Central memory CD8-positive, alpha-beta T cell (primary cell): Measurements from ENCODE around the gene ANKMY1.

Source experiments
- ATAC-seq: fragments of 150-1000 bp; cut with Tn5 transposase; replicated peaks from 2 replicates; pipeline ENCODE4 v1.10.0; 2022; ENCODE audit warnings: mild to moderate bottlenecking, moderate FRiP score, moderate number of reproducible peaks; ENCODE audit not compliant: poor library complexity, severe bottlenecking; ENCODE audit errors: extremely low read depth
- DNase-seq, 2 donors: peaks; one replicate each; pipeline ENCODE4 v3.0.0; 2021; ENCODE audit warnings: low spot score in 2 of 2
- H3K27ac Mint-ChIP-seq: one replicate; pipeline ENCODE4 v1.8.0; 2022; ENCODE audit warnings: low read depth, mild to moderate bottlenecking, moderate library complexity, mixed read lengths
- H3K27me3 Mint-ChIP-seq: one replicate; pipeline ENCODE4 v1.8.0; 2022; ENCODE audit warnings: mixed read lengths
- H3K36me3 Mint-ChIP-seq: one replicate; pipeline ENCODE4 v1.8.0; 2022; ENCODE audit warnings: mild to moderate bottlenecking, moderate library complexity, mixed read lengths; ENCODE audit not compliant: insufficient read depth
- H3K4me1 Mint-ChIP-seq: one replicate; pipeline ENCODE4 v1.8.0; 2022; ENCODE audit warnings: mixed read lengths
- H3K4me3 Mint-ChIP-seq: one replicate; pipeline ENCODE4 v1.8.0; 2022; ENCODE audit warnings: mild to moderate bottlenecking, moderate library complexity, mixed read lengths
- H3K9me3 Mint-ChIP-seq: one replicate; pipeline ENCODE4 v1.8.0; 2022; ENCODE audit warnings: mixed read lengths

The ANKMY1 gene

DNA sequence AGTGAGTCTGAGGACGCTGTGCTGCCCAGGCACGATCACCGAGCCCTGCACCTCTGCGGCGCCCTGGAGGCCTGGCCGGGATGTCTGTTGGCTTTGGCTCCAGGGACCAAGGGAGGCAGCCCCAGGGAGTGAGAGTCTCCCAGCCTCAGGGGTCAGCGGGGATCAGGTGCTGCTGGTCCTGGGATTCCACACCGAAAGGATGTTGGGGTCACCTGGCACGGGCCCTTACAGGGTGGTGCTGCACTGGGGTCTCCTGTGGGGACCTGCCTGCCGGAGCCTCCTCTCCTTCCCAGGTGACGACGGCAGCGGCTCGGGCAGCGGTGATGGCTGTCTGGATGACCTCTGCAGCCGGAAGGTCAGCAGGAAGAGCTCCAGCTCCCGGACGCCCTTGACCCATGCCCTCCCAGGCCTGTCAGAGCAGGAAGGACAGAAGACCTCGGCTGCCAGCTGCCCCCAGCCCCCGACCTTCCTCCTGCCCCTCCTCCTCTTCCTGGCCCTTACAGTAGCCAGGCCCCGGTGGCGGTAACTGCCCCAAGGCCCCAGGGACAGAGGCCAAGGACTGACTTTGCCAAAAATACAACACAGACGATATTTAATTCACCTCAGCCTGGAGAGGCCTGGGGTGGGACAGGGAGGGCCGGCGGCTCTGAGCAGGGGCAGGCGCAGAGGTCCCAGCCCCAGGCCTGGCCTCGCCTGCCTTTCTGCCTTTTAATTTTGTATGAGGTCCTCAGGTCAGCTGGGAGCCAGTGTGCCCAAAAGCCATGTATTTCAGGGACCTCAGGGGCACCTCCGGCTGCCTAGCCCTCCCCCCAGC lies 91.8 kb downstream of the ANKMY1 start:
- peak in 1 of 2 donors; percentile 9 for DNase-seq
- Mint-ChIP-seq H3K4me3 (no peak overlapping the region), H3K4me1 (no peaks in the 10 kb centered on the region), H3K27ac (no peak overlapping the region), H3K36me3 (peaks cover 1% of the 10 kb centered on the region), H3K27me3 (no peaks in the 10 kb centered on the region), H3K9me3 (no peaks in the 10 kb centered on the region)
- no peak for ATAC-seq

DNA sequence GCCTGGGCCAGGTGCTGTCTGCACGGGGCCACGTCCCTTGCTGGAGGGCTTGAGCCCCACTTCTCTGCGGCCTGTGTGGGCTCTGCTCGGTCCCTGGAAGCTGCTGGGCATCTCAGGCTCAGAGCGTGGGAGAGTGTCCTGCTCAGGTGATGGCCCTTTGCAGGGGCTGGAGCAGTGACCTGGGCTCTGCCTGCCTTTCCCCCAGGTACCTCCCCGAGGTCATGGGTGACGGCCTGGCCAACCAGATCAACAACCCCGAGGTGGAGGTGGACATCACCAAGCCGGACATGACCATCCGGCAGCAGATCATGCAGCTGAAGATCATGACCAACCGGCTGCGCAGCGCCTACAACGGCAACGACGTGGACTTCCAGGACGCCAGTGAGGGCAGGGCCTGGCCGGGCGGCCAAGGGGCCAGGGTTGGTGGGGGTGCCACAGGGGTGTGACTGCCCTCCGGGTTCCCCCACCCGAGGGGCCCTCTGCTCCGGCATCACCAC lies 92.5 kb downstream of the ANKMY1 start:
- H3K4me3 Mint-ChIP-seq, result no peak overlapping the region
- peak; percentile 6 to 13 for DNase-seq
- no peak for ATAC-seq
- peaks cover 1% of the 10 kb centered on the region for H3K36me3 Mint-ChIP-seq
- H3K4me1 Mint-ChIP-seq, result no peaks in the 10 kb centered on the region
- no peak overlapping the region for H3K27ac Mint-ChIP-seq
- H3K27me3 Mint-ChIP-seq, result no peaks in the 10 kb centered on the region
- no peaks in the 10 kb centered on the region for H3K9me3 Mint-ChIP-seq

DNA sequence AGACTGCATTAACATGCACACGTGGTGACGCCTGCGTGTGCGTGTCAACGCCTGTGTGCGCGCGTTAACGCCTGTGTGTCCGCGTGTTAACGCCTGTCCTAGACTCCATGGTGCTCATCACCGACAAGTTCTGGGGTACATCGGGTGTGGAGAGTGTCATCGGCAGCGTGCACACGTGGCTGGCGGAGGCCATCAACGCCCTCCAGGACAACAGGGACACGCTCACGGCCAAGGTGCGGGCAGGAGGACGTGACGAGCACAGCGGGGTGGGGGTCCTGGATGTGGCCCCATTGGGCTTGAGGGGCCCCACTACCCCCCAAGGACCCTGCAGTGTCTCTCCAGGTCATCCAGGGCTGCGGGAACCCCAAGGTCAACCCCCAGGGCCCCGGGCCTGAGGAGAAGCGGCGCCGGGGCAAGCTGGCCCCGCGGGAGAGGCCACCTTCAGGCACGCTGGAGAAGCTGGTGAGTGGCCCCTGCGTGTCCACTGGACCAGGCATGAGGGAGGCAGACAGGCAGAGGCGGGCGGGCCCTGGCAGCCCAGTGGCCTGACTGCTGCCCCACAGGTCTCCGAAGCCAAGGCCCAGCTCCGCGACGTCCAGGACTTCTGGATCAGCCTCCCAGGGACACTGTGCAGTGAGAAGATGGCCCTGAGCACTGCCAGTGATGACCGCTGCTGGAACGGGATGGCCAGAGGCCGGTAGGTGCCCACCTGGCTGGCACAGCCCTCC lies 93.1 kb downstream of the ANKMY1 start:
- no peak for ATAC-seq

DNA sequence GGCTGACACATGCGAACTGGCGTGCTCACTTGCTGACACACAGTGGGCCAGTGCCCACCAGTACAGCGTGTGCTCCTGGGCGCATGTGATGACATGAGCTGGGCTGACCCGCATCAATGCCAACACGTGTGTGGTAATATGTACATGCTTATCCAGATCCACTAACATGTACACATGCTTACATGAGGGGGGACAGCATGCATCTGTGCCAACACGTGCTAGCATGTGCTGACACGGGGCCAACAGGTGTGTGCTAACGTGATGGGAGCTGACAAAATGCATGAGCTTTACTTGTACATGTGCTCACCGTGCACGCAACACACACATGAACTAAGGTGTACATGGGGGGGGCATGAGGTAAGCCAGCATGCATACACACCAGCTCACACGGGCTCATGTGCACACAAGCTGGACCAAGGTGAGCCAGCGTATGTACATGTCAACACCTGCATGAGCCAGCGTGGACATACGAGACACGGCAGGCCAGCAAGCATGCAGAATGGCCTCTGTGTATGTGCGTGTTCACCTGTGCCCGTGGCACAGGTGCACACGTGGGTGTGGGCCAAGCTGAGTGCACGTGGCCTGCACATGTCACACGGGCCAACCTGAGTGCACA lies 93.8 kb downstream of the ANKMY1 start:
- no peaks in the 10 kb centered on the region for H3K9me3 Mint-ChIP-seq
- ATAC-seq, result no peak

More for the DNA sequence above, 93.1 kb downstream of the ANKMY1 start:
- Mint-ChIP-seq H3K36me3 (peaks cover 1% of the 10 kb centered on the region), H3K4me3 (no peak overlapping the region), H3K27me3 (no peaks in the 10 kb centered on the region), H3K27ac (no peak overlapping the region), H3K9me3 (no peaks in the 10 kb centered on the region), H3K4me1 (no peaks in the 10 kb centered on the region)
- no peak for DNase-seq

DNA sequence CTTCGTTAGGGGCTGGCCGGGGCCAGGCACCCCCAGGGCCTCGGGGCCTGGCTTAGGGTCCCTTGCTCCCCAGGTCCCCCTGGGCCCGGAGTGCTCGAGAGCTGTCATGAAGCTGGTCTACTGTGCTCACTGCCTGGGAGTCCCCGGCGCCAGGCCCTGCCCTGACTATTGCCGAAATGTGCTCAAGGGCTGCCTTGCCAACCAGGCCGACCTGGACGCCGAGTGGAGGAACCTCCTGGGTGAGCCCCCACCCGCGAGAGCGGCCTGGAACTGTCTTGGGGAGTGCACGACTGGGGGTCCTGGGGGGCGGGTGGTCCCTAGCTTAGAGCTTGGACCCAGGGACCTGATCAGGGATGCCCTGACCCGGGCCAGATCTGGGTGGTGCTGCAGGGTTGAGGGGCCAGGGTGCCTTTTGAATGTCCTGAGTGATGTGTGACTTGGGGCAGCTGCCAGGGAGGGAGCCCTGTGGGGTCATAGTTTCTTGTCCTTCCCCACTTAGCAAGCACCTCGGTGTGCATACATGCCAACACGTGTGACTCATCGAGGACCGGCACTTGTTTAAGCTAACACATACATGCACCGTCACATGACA lies 94.4 kb downstream of the ANKMY1 start:
- Mint-ChIP-seq H3K9me3 (no peaks in the 10 kb centered on the region), H3K27ac (no peak overlapping the region), H3K27me3 (no peaks in the 10 kb centered on the region), H3K36me3 (peaks cover 1% of the 10 kb centered on the region), H3K4me1 (no peaks in the 10 kb centered on the region), H3K4me3 (no peak overlapping the region)
- no peak for DNase-seq
- ATAC-seq, result no peak

More for the DNA sequence above, 93.8 kb downstream of the ANKMY1 start:
- H3K36me3 Mint-ChIP-seq, result peaks cover 1% of the 10 kb centered on the region
- DNase-seq, result no peak
- no peak overlapping the region for H3K4me3 Mint-ChIP-seq
- H3K27ac Mint-ChIP-seq, result no peak overlapping the region
- no peaks in the 10 kb centered on the region for H3K4me1 Mint-ChIP-seq
- no peaks in the 10 kb centered on the region for H3K27me3 Mint-ChIP-seq

DNA sequence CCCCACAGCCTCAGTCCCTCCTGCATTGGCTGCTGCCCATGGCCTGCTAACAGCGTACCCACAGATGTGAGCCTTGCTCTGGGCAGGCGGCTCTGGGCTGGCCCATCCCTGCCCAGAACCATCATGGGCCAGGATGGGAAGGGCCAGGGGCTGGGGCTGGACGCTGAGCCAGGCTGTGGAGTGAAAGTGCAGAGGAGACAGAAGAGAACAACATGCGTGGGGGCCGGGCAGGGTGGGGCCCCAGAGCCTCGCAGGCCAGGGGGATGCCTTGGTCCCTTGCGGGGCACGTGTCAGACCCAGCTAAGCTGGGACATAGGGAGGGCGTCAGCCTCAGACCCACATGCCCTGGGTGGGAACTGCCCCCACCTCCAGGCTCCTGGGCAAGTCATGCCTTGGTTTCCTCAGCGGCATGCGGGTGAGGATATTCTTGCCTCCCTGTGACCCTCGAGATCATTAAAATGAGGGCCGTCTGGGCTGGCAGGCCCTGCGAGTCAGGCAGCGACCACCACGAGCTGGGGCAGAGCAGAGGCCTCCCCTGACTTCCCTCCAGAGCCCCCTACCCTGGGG lies 95.0 kb downstream of the ANKMY1 start:
- DNase-seq (no peak), ATAC-seq (no peak)
- Mint-ChIP-seq H3K4me3 (no peak overlapping the region), H3K27me3 (no peaks in the 10 kb centered on the region), H3K4me1 (no peaks in the 10 kb centered on the region), H3K27ac (no peak overlapping the region), H3K9me3 (no peaks in the 10 kb centered on the region), H3K36me3 (peaks cover 4% of the 10 kb centered on the region)

DNA sequence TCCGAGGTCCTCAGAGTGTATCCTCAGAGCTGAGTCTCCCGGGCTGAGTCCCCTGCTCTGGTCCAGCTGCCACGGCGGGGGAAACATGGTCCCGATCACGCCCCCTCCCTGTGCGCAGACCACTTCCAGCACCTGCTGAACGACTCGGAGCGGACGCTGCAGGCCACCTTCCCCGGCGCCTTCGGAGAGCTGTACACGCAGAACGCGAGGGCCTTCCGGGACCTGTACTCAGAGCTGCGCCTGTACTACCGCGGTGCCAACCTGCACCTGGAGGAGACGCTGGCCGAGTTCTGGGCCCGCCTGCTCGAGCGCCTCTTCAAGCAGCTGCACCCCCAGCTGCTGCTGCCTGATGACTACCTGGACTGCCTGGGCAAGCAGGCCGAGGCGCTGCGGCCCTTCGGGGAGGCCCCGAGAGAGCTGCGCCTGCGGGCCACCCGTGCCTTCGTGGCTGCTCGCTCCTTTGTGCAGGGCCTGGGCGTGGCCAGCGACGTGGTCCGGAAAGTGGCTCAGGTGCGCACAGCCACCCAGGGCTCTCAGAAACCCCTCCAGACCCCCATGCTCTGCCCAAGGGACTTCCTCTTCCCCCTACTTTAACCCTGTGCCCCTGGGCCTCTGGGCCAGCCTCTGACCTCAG lies 95.6 kb downstream of the ANKMY1 start:
- ATAC-seq, result no peak
- peaks cover 8% of the 10 kb centered on the region for H3K36me3 Mint-ChIP-seq
- H3K27ac Mint-ChIP-seq, result no peak overlapping the region
- H3K9me3 Mint-ChIP-seq, result no peaks in the 10 kb centered on the region
- no peaks in the 10 kb centered on the region for H3K4me1 Mint-ChIP-seq
- H3K27me3 Mint-ChIP-seq, result peaks cover under 1% of the 10 kb centered on the region
- no peak overlapping the region for H3K4me3 Mint-ChIP-seq
- DNase-seq, result no peak

DNA sequence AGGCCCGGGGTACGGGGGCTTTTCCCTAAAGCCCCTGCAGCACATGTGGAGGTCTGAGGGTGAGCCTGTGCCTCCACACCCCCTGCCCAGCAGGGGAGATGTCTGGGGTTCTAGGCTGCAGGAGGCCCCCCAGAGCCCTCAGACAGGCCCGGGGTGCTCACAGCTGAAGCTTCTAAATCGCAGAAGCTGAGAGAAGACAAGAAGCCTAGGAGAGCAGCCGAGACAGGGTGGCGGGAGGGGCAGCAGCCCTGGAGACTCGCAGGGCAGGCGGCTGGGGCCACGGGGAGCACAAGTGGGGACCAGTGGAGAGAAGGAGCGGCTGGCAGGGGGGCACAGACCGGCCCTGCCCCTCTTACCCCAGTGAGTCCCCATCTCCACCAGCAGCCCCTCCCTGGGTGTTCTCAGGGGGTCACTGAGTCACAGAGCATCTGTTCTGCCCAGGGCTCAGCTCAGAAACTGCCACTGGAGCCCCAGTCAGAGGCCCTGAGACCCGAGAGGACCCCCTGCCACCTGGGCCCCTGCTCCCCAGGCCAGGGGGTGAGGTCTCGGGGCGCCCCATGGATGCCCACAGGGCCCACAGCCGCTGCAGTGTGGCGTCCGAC lies 96.2 kb downstream of the ANKMY1 start:
- no peak overlapping the region for H3K27ac Mint-ChIP-seq
- H3K4me1 Mint-ChIP-seq, result no peaks in the 10 kb centered on the region
- H3K36me3 Mint-ChIP-seq, result peaks cover 8% of the 10 kb centered on the region
- no peak for DNase-seq
- H3K27me3 Mint-ChIP-seq, result peaks cover 7% of the 10 kb centered on the region
- no peak for ATAC-seq
- no peak overlapping the region for H3K4me3 Mint-ChIP-seq
- no peaks in the 10 kb centered on the region for H3K9me3 Mint-ChIP-seq

DNA sequence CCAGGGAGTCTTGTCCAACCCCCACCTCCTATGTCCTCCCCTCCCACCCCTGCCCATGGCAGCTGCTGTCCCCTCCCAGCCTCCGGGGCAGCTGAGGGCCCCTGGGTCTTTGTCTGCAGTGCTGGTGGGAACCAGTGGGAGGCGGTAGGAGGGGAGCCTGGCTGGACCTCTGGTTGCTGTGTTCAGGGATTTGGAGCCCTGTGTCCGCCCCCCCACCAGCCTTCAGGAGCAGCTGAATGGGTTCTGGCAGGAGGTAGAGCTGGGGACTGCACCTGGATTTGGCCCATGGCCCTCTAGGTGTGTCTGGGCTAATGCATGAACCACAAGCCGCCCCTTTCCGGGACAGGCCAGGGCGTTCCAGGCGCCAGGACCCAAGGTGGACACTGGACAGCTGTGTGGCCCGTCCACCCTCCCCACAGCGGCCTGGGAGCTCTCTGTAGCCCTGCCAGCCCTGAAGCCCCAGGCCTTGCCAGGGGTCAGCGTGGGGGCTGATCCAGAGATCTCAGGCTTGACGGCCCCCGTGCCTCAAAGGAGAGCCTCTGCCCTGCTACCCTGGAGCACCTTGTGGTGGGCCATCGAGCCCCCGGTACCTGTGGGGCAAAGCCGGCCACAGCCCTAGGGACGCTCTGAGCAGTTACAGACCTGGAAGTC lies 96.9 kb downstream of the ANKMY1 start:
- H3K4me3 Mint-ChIP-seq, result no peak overlapping the region
- H3K27me3 Mint-ChIP-seq, result peaks cover 12% of the 10 kb centered on the region
- peaks cover 8% of the 10 kb centered on the region for H3K36me3 Mint-ChIP-seq
- no peak for DNase-seq
- no peak overlapping the region for H3K27ac Mint-ChIP-seq
- no peaks in the 10 kb centered on the region for H3K4me1 Mint-ChIP-seq
- no peaks in the 10 kb centered on the region for H3K9me3 Mint-ChIP-seq
- no peak for ATAC-seq

DNA sequence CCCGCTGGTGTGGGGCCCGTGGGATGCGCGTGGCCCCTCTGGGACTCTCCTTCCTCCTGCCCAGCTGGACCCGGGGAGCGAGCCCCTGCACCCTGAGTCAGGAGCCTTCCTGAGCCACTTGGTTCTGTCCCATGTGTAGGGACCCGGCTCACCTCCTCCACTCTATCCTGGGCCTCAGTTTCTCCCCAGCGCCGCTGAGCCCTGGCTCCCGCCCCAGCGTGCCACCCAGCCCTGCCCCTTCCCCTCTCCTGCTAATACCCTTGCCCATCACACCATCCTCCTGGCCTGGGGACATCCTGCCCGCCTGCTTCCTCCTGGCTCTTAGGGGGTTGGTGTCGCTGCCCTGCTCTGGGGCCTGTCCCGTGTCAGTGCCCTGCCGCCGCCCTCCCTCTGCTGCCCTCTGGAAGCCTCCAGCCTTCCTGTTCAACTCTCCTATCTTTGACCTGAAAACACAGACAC lies 97.5 kb downstream of the ANKMY1 start:
- Mint-ChIP-seq H3K4me3 (no peak overlapping the region), H3K27me3 (peaks cover 13% of the 10 kb centered on the region), H3K9me3 (no peaks in the 10 kb centered on the region), H3K4me1 (no peaks in the 10 kb centered on the region), H3K36me3 (peaks cover 8% of the 10 kb centered on the region), H3K27ac (no peak overlapping the region)
- DNase-seq (no peak), ATAC-seq (no peak)
